HepG2 (cell line): Measurements from ENCODE around the gene DTX4. TPM values are rescaled to one million over a fixed set of nuclear protein-coding genes. Genes with fewer than 3 reads are reported as not detected.

Experiments used
- ATM ChIP-seq: fragments of 450-650 bp; IDR thresholded peaks from 2 replicates; pipeline ENCODE4 v1.7.1; 2017; ENCODE audit warnings: mild to moderate bottlenecking, borderline replicate concordance
- CBX5 ChIP-seq: sonication (generic); formaldehyde crosslinking; IDR thresholded peaks from 2 replicates; pipeline ENCODE4 v1.4.0; 2020; ENCODE audit warnings: missing genetic modification reagents, borderline replicate concordance
- CENPBD1 ChIP-seq: sonication (generic); formaldehyde crosslinking; IDR thresholded peaks from 2 replicates; pipeline ENCODE4 v1.8.0; 2022; ENCODE audit warnings: missing genetic modification reagents, low read depth, mild to moderate bottlenecking, borderline replicate concordance
- DBP ChIP-seq: sonication (generic); formaldehyde crosslinking; IDR thresholded peaks from 2 replicates; pipeline ENCODE4 v1.4.0; 2020; ENCODE audit warnings: missing genetic modification reagents; ENCODE audit errors: not compliant biosample characterization
- DMTF1 ChIP-seq: sonication (generic); formaldehyde crosslinking; IDR thresholded peaks from 2 replicates; pipeline ENCODE4 v1.4.0; 2020; ENCODE audit warnings: mild to moderate bottlenecking, missing genetic modification reagents
- FOXP4 ChIP-seq: sonication (generic); formaldehyde crosslinking; IDR thresholded peaks from 2 replicates; pipeline ENCODE4 v1.4.0; 2020; ENCODE audit warnings: missing genetic modification reagents
- GPN1 ChIP-seq: sonication (generic); formaldehyde crosslinking; IDR thresholded peaks from 2 replicates; pipeline ENCODE4 v1.5.1; 2020; ENCODE audit warnings: missing genetic modification reagents, borderline replicate concordance
- HCFC1 ChIP-seq: fragments of 150-350 bp; IDR thresholded peaks from 2 replicates; pipeline ENCODE4 v1.6.1; 2014; ENCODE audit warnings: low read depth, low read length
- HNRNPUL1 ChIP-seq: fragments of 200-400 bp; formaldehyde crosslinking; IDR thresholded peaks from 2 replicates; pipeline ENCODE4 v1.6.1; 2017; ENCODE audit warnings: low read depth, mild to moderate bottlenecking, low read length, moderate library complexity
- NFATC3 ChIP-seq: sonication (generic); formaldehyde crosslinking; IDR thresholded peaks from 2 replicates; pipeline ENCODE4 v1.5.1; 2020; ENCODE audit warnings: mild to moderate bottlenecking, missing genetic modification reagents
- PHB2 ChIP-seq: fragments of 450-650 bp; IDR thresholded peaks from 2 replicates; pipeline ENCODE4 v1.6.1; 2018; ENCODE audit not compliant: partially characterized antibody
- PRDM10 ChIP-seq: sonication (generic); formaldehyde crosslinking; IDR thresholded peaks from 2 replicates; pipeline ENCODE4 v1.4.0; 2020; ENCODE audit warnings: low read depth, missing genetic modification reagents
- RFX3 ChIP-seq: IDR thresholded peaks from 2 replicates; pipeline ENCODE4 v1.6.1; 2016; ENCODE audit warnings: missing biosample characterization, missing genetic modification reagents
- SP4 ChIP-seq: sonication (generic); formaldehyde crosslinking; IDR thresholded peaks from 2 replicates; pipeline ENCODE4 v1.8.1; 2023; ENCODE audit warnings: mild to moderate bottlenecking, missing genetic modification reagents
- SPEN ChIP-seq: sonication (generic); formaldehyde crosslinking; IDR thresholded peaks from 2 replicates; pipeline ENCODE4 v1.5.1; 2020; ENCODE audit warnings: low read depth, mild to moderate bottlenecking, missing genetic modification reagents
- ZFP41 ChIP-seq: sonication (generic); formaldehyde crosslinking; IDR thresholded peaks from 2 replicates; pipeline ENCODE4 v1.4.0; 2020; ENCODE audit warnings: mild to moderate bottlenecking, missing genetic modification reagents, borderline replicate concordance
- ZNF160 ChIP-seq: sonication (generic); formaldehyde crosslinking; IDR thresholded peaks from 2 replicates; pipeline ENCODE4 v1.8.0; 2022; ENCODE audit warnings: mild to moderate bottlenecking, inconsistent platforms, missing genetic modification reagents
- ZNF205 ChIP-seq: IDR thresholded peaks from 2 replicates; pipeline ENCODE4 v1.6.1; 2018; ENCODE audit warnings: missing biosample characterization, missing genetic modification reagents
- ZNF441 ChIP-seq: sonication (generic); formaldehyde crosslinking; IDR thresholded peaks from 2 replicates; pipeline ENCODE4 v1.7.0; 2021; ENCODE audit warnings: missing genetic modification reagents, borderline replicate concordance
- polyA plus RNA-seq, 8 experiments: library from polyadenylated mRNA; depleted of rRNA in 3 of 8; stranded (reverse) in 7 of 8; unstranded in 1 of 8; fragments of >200 nt; fragmentation: Illumina TruSeq in 4 of 8; extraction: Trizol in 4 of 8; gene quantifications; 2 replicates each; pipeline versions ENCODE4 v1.2.1 to v1.2.3, GENCODE V29; 2011 to 2016; ENCODE audit warnings: low read depth in 4 of 8, missing spikeins in 1 of 8, mixed read lengths in 1 of 8; ENCODE audit not compliant: insufficient read depth in 1 of 8
- total RNA-seq, 5 experiments: library from RNA; depleted of rRNA; stranded (reverse); fragments of >200 nt; fragmentation: Illumina TruSeq; extraction: Trizol; gene quantifications; 2 replicates each; pipeline ENCODE4 v1.2.3, GENCODE V29; 2016; ENCODE audit warnings: low read depth in 1 of 5

The DTX4 gene
- total and polyA plus RNA-seq, 2 of the 13 experiments (the other 11 are each of a cell fraction or from before 2014, with no cell fraction given), result 0.67 to 5.6 TPM

GRCh38 chr11:59142530-59143507, 29.1 kb upstream of the DTX4 start, which contains the start of gene FAM111A (continued):
- TF ChIP-seq HCFC1 (no peak), CENPBD1 (CRISPR knock-in tag) (no peak), NFATC3 (CRISPR knock-in tag) (no peak; the same call in 1 of the 2 replicates), FOXP4 (CRISPR knock-in tag) (peak; percentile 30; the same call in 1 of the 2 replicates), SPEN (CRISPR knock-in tag) (no peak; the same call in 1 of the 2 replicates), PHB2 (no peak), RFX3 (no peak), ZNF160 (0 out of 2 replicates have a peak, but pooled peaks have one; percentile 31), ZNF205 (CRISPR knock-in tag) (peak; percentile 54; the same call in 1 of the 2 replicates), HNRNPUL1 (no peak), GPN1 (no peak), DMTF1 (CRISPR knock-in tag) (no peak), CBX5 (CRISPR knock-in tag) (peak; percentile 10; the same call in 1 of the 2 replicates), SP4 (CRISPR knock-in tag) (peak; percentile 46; the same call in 1 of the 2 replicates), ZFP41 (CRISPR knock-in tag) (no peak), DBP (CRISPR knock-in tag) (no peak), ATM (no peak), PRDM10 (CRISPR knock-in tag) (no peak), ZNF441 (CRISPR knock-in tag) (0 out of 2 replicates have a peak, but pooled peaks have one; percentile 47)
